ENCODE measurements around the gene B4GALNT3.

GRCh38 chr12:586318-587071, 126.8 kb downstream of the B4GALNT3 start:
- TF ChIP-seq POLR2A (IDR thresholded peaks at IDR 0.05) = no peak
- TF ChIP-seq CTCF (IDR thresholded peaks at IDR 0.05) = no peak
